Activated T-cell treated with anti-CD3 and anti-CD28 coated beads for 48 hours (primary cell): Measurements from ENCODE around the gene CYP2U1.

ENCODE experiments used
- DNase-seq: peaks from one replicate; pipeline ENCODE4 v3.0.0-alpha.2; 2020; ENCODE audit warnings: low read depth

The CYP2U1 gene

DNA sequence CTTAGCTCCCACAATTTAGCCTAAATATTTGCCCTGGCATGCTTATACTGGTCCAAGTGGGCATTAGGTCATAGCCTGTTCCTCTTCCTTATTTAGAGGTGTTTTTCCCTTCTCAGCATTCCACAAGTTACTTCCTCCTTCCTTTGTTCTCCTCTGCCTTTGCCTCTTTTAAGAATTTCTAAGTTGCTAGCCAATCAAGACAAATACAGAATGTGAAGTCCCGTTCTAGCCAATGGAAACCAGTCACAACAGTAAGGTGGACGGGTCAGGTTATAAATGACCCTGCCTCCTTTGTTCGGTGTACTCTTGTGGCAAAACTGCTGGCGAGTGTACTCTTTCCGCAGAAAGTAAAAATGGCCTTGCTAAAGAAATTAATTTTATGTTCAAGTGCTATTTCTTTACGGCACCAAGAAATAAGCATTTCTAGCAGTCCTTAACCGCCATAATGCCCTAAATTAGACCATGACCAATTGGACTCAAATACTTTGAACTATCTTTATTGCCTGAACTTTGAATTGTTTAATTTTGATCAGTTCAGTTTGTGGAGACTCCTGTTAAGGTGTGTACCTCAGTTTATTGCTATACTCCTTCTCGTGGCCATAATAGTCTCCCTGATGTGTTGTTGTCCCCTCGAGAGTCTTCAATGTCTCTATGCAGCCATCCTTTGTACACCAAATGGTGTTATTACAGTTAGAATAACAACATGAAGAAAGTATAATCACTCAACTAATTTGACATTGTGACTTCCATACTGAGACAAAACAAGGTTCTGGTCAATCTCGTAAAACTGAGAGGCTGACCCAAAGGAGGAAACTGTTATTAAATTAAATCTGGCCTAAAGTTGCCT, 56.8 kb downstream of the CYP2U1 start:
- DNase-seq = no peak

DNA sequence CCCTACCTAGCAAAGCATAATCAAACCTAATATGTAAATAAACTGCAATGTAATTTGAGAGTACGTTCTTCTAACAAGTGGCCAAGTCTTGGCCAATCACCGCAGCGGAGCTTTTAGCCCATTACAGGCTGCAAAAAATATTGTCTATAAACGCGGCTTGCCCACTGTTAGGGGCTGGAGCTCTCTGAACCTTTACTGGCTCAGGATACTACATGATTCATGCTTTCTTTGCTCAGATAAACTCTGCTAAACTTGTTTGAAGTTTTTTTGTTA, 57.4 kb downstream of the CYP2U1 start:
- DNase-seq = no peak

DNA sequence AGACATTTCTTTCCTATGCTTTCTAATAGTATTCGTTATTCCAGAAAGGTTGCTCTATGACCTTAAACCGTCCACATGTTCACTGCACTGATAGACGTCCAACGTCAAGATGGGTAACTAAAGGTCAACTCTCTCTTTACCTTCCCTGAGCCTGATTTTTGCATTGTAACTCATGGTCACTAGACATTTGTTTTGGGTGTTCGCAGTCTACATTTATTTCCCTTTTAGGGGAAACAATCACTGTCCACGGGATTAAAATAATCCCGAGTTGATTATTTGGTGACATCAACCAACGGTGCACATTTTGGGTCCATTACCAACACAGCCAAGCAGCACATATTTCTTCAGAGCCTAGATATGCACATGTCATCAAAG, 57.8 kb downstream of the CYP2U1 start:
- no peak for DNase-seq

DNA sequence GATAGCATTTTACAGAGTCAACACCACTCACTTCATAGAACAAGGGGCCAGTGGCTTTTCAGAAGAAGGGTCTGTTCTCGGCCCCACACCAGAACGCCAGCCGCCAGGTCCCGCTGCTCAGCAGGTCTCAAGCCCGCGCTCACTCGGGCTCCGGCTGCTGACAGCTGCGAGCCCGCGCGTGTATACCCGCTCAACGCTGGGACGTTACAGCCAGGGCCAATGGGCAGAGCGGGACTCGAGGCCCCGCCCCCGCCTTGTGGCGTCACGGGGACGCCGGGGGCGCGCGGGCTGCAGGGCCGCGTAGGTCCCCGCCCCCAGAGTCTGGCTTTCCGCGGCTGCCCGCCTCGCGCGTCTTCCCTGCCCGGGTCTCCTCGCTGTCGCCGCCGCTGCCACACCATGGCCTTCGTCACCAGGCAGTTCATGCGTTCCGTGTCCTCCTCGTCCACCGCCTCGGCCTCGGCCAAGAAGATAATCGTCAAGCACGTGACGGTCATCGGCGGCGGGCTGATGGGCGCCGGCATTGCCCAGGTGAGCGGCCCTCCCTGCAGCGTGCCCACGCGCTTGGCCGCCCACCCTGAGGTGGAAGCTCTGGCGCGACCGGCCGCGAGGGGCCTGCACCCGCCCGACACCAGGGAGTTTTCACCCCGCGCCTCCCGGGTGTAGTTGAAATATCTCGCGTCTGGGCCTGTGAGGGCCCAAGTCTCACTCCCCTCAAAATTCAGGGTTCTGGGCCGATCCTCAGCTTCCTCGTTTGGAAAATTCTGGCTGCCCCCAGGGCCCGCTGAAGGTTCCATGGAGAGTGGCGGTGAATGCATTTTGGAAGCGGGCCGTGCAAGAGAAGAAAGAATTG, 58.4 kb downstream of the CYP2U1 start, which contains the start of gene HADH:
HADH (plus strand) TSS at position 353 of the 850 bp plus-strand sequence; CDS start at position 397, 44 bp downstream.
- DNase-seq = peak; percentile 94

DNA sequence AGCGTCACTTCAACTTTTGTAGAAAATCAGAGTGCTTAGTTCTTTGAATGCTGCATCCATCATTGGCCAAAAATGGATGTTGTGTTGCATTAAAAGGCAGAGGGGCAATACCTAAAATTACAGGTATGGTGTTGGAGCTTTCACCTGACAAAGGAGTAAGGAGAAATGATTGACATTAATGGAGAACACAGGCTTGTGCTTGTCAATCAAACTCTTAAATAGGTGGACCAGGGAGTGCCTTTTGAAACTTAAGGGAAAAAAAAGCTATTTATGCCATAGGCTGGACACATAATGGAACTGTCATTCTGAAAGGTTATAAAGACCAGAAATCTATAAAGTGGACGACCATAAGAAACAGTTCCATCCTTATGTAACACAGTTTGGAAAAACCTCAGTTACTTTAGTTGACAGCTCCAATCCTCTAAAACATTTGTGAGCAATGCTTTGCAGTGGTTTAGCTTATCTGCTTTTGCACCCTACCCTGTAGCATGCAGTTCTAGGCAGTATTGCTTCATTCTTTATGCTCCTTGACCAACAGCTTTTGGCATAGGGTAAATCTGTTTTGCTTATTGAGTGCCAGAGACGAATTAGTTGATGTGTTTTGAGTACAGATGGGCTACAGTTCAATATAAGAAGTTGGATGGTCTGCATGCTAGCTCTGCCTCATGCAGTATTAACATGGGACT, 60.7 kb downstream of the CYP2U1 start:
- no peak for DNase-seq

DNA sequence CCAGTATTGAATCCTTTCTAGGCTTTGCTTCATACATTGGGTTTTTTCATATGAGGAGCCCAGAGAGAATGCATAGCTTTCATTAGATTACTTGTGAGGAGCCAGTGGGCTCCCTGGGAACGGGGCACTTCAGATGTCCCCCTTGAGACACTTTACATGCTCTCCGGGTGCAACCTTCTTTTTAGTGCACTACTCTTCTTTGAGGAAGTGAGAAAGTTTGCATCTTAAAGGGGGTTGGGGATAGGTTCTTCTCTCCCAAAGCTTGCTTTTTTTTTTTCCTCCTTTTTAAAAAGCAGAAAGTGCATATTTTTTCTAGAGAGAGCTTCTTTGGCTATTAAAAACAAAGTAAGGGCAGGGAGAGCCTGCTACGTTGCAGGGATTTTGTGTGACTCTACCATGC, 62.6 kb downstream of the CYP2U1 start:
- no peak for DNase-seq

DNA sequence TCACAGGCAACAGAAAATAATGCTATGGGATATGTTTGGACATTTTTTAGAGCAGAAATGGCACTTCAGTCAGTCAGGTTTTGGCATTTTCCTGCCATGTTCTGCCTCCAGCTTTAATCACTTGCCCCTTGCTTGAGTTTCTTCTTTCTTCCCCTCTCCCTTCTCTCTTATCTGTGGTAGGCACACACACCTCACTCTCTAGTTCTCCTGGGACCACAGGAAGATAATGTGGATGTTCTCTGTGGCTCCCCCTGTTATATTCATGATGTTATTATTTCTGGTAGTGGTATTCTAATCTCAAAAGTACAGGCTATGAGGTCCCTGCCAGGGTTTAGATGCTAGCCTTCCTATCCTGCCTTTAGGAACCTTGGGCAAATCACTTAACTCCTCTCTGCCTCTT, 63.5 kb downstream of the CYP2U1 start:
- no peak for DNase-seq

DNA sequence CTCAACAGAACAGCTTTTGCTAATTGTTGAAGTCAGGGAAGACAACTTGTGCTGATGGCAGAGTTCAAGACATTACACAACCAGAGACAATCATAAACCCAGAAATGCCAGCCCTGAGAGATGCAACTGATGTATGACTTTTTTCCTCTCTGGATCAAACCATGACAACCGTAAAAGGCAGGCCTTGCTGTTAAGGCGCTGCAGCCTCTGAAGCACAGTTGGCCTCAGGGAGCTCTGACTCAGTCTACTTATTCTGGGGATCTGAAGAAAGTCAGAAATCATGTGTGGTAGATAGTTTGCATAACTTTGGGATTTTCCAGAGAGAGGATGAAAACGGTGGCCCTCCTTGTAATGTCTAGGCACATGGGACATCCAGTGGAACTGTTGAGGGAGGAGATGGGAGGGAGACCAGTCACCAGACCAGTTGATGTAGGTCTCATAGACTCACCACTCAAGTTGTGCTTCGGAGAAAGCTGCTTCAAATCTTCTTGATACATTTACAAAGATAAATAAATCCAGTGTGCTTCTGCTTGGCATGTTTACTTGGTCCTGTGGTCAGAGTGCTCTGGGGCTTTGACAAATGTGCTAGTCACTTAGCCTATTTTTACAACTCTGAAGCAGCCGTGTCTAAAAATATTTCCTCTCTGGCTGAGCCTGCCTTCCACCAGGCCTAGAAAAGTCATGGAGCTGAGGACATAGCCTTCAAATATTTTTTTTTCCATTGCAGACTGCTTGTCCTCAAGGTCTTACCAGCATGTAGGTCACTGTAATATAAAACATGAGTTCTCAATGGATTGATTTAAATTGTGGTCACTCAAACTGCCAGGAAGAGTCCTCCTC, 65.8 kb downstream of the CYP2U1 start:
- DNase-seq = no peak

DNA sequence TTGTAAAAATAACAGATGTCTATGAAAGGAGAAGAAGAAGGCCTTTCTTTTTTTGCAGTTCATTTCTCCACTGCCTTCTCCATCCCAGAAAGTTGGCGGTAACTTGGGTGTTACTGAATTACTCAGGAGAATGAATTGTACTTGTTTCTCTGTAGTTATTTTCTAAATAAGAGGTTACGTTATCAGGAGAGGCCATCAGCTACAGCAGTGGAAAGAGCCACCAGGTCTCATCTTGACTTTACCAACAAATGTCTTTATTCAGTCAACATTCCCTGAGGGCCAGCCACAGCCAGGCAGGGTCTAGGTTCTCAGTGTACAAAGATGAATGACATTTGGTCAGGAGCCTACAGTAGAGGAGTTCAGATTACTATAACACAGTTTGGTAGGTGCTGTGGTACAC, 66.4 kb downstream of the CYP2U1 start:
- DNase-seq = no peak

DNA sequence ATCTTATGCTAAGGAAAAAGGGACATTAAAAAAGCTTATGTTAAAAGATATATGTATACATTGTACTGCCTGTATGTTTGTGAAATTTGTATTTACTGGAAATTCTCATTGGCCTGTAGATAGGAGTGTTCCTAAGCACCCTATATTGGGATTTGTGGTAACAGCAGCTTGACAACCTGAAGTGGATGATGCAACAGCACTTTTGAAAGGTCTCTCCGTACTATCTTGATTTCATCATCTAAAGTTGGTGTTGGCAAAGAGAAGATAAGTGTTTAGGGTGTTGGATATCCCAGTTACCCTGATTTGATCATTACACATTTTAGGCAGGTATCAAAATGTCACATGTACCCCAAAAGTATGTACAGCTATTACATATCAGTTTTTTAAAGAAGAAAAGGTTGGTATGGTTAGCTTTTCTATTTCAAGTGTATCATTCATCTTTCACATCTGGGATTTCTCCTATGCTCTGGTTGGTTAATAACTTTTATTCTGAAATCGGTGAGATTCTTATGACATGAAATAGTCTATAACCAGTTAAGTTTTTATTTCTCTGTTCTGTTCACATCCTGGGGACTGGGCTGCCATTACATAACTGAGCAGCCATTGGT, 68.7 kb downstream of the CYP2U1 start:
- no peak for DNase-seq

DNA sequence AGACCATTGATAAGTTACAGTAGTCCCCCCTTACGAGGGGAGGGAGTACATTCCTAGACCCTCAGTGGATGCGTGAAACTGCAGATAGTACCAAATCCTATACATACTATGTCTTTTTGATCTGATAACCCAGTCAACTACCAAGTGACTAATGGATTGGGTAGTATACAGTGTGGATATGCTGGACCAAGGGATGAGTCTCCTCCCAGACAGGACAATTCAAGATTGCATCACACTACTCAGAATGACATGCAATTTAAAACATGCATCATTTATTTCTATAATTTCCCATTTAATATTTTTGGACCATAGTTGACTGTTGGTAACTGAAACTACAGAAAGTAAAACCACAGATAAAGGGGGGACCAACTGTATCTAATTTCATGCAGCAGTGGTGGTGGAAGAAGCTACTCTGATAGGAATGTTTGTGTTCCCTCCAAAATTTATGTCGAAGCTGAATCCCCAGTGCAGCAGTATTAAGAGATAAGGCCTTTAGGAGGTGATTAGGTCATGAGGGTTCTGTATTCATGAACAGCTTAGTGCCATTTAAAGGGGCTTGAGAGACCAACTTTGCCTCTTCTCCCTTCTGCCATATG, 70.3 kb downstream of the CYP2U1 start:
- no peak for DNase-seq
